Lower leg skin (tissue), 3 donors: ENCODE results near the gene MRPL49.

Experiments used
- CTCF ChIP-seq, 3 donors: fragments of 450-650 bp; IDR thresholded peaks; one replicate each; pipeline ENCODE4 v1.5.1; 2016; ENCODE audit warnings: antibody characterized with exemption in 3 of 3, mild to moderate bottlenecking in 3 of 3, moderate library complexity in 2 of 3
- POLR2A ChIP-seq, 2 donors: fragments of 450-650 bp; IDR thresholded peaks; one replicate each; pipeline ENCODE4 v1.6.1; 2016 to 2017; ENCODE audit warnings: antibody characterized with exemption in 2 of 2, mild to moderate bottlenecking in 1 of 2, moderate library complexity in 1 of 2

- TF ChIP-seq POLR2A (IDR thresholded peaks at IDR 0.05) (no peak), CTCF (IDR thresholded peaks at IDR 0.05) (no peak)
Measured at GRCh38 chr11:65077451-65077850, 44.7 kb upstream of the MRPL49 start.
